Lung microvascular endothelial cell (primary cell): ENCODE data around the gene GPR161. TPM values are rescaled to one million over a fixed set of nuclear protein-coding genes. Genes with fewer than 3 reads are reported as not detected.

ENCODE experiments used
- DNase-seq, 2 donors: peaks; one replicate each; pipeline versions ENCODE4 v3.0.0 to v3.0.0-alpha.2; 2010; ENCODE audit warnings: low read depth in 2 of 2
- total RNA-seq: library from RNA; depleted of rRNA; stranded (reverse); fragments of >200 nt; gene quantifications from 2 replicates; pipeline ENCODE4 v1.2.1, GENCODE V29; 2014

The GPR161 gene
- total RNA-seq, 1 donor from 2014 or later = 9.5 TPM

DNA sequence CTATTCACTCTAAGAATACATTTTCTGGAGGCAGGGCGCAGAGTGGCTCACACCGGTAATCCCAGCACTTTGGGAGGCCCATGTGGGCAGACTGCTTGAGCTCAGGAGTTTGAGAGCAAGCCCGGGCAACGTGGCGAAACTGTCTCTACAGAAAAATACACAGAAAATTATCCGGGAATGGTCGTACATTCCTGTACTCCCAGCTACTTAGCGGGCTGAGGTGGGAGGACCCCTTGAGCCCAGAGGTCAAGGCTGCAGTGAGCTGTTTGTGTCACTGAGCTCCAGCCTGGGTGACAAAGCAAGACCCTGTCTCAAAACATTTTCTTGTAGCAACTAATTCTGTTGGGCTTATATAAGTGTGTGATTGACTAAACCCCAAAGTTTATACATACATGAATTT lies 30.5 kb downstream of the GPR161 start:
- no peak for DNase-seq

DNA sequence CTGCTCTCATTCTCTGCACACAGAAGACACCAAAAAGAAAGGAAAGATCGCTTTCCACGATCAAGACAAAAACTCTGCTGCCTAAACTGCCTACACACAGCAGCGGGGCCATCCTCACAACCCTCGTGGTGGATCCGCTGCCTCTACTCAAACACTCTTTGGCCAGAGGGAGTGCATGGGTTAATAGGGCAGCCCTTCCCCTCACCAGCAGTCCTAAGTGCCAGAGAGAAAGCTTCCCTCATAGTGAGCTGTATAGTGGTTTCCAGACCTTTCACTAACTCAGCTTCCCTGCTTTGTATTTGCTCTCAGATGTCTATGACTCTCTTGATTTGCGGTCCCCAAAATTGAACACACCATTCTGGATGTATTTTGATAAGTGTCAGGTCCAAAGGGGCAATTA lies 30.9 kb downstream of the GPR161 start:
- DNase-seq = no peak

DNA sequence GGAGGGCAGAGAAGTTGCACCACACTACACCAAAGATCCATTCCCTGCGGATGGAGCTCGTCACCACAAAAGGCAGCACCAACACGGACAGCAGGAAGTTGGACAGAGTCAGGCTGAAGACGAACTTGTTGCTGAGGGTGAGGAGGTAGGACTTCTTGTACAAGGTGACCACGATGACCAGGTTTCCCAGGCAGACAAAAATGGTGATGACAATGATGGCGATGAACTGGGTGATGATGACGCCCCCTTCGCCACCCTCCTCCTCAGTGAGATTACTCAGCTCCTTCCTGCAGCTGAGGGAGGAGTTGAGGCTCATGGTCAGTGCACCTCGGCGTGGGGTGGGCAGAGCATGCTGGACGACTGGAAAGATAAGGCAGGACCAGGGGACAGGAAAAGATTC lies 32.2 kb downstream of the GPR161 start:
- no peak for DNase-seq

DNA sequence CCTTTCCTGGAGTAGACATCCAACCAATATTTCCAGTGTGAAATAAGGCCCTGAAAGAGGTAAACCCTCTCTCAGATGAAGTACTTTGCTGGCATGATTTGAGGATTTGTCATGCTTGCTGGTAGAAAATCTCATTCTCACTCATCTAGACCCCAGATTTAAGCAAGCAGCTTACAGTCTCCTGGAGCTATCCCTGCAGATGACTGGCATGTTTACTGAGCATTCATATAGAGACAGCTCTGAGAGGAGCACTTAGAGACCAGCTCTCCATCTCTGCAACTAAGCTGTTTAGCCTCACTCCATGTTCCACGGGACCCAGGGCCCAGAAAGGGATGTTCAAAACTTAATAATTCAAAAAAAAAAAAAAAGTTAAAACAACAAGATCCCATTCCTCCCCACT lies 34.2 kb downstream of the GPR161 start:
- DNase-seq = no peak

DNA sequence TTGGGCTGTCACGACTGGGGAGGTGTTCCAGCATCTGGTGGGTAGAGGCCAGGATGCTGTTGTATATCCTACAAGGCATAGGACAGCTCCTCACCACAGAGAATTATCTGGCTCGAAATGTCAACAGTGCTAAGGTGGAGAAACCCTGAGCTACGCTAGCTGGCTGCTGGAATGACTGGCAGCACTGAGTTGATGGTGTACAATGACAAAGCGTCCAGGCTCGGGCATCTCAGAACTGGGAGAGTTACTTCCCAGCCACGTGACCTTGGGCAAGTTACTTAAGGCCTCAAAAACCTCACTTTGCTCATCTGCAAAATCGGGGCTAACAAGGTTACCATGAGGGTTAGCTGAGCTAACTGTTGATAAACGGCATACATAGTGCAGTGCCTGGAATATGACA lies 35.4 kb downstream of the GPR161 start:
- no peak for DNase-seq

DNA sequence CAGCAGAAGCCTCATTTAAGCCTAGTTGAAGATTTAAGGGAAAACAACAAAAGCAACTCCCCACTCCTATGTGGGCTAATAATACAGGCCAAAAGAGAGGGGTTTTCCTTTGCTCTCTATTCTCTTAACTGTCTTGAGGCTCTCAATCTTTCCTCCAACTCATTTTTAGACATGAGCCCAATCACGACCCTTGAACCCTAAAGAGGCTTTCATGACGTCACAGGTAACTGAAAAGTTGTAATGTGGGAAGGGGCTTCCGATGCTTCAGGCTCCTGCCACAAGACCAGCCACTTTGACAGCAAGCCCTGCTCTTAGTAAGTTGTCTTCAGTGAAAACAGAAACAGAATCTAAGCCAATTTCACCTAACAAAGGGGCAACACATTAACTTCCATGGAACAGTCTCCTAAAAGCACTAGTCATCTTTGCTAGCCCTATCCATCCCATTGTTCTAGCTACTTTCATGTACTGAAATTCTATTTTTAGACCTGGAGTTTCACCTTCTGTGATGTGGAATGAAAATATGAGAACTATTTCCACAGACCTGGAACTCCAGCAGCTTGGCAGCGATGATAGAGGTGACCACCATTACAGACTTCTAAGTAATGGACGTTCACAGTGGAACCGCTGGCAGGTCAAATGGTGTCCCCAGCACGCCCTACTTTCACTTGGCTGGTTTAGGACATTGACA lies 36.3 kb downstream of the GPR161 start:
- DNase-seq = peak in 1 of 2 donors; percentile 46

DNA sequence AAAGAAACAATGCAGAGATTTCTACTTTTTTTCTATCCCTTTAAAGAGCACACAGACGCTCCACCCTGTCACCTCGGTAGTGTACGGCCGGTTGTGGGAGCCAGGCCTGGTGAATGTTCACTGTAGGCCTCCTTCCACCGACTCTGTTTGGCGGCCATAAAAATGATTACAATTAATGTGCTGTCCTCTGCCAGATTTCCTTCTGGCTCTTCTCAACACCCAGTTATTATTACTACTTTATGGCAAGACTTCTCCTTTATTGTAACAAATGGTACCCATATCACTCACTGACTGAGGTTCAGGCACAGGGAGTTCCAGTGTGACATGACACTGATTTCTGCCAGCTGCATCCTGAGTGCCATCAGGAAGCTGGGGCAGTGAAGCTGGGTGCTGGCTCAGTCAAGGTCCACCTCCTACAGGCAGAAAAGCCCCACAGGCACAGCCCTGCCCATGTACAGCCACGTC lies 37.4 kb downstream of the GPR161 start:
- DNase-seq = no peak

DNA sequence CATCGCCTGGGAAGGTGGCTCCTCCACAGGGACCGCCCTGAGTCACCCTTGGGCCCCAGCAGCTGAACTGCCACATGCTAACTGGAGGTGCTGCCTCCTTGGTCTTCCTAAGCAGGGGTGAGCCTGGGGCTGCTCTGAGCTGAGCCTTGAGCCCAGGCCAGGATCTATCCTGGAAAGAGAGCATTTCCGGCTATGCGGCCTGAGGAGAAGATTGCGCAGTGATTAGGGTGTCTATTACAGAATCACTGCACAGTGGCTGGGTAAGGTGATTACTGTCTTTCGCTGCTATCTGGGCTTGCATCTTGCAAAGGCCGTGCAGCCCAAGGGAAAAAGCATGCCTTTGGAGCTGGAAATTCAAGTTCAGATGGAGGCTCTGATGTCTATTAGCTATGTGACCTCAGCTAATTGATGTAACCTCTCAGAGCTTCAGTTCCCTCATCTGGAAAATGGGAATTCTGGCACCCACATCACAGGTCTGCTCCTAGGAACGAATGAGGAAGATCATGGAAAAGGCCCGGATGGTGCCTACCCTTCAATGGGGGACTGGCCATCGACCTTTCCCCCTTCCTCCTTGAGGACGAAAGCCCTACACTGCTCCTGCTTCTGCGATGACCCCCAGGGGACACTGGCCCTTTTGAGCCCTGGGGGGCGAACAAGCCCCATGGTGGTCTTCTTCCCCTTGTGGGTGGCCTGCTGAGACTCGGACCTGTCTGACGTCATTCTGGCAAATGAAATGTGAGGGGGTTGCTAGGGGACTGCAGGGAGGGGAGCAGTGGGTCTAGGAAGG lies 38.0 kb downstream of the GPR161 start:
- no peak for DNase-seq

DNA sequence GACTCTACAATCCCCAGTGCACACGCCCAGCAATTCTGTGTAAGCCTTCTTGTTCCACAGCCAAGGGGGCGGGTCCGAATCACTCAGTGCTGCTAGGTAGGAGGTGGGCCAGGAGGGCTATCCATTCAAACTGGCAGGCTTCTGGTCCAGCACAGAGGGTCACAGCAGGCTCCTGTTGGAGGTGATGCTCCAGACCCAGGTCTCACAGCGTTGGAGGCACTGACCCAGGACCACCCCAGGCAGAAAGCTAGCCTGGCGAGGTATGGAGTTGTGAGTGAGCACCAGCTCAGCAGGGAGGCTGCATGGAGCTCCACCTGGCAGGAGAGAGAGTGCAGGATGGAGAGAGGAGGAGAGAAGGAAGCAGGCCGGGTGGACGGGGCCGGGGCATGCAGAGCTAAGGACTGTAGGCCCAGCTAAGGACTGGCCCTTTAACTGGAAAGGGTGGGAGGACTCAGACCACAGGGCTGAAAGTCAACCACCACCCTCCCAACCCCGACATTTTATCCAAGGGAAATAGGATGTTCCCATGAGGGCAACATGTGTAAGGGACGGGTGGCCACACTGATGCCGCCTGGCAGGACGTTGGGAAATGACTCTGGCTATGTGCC lies 38.7 kb downstream of the GPR161 start:
- DNase-seq = no peak

DNA sequence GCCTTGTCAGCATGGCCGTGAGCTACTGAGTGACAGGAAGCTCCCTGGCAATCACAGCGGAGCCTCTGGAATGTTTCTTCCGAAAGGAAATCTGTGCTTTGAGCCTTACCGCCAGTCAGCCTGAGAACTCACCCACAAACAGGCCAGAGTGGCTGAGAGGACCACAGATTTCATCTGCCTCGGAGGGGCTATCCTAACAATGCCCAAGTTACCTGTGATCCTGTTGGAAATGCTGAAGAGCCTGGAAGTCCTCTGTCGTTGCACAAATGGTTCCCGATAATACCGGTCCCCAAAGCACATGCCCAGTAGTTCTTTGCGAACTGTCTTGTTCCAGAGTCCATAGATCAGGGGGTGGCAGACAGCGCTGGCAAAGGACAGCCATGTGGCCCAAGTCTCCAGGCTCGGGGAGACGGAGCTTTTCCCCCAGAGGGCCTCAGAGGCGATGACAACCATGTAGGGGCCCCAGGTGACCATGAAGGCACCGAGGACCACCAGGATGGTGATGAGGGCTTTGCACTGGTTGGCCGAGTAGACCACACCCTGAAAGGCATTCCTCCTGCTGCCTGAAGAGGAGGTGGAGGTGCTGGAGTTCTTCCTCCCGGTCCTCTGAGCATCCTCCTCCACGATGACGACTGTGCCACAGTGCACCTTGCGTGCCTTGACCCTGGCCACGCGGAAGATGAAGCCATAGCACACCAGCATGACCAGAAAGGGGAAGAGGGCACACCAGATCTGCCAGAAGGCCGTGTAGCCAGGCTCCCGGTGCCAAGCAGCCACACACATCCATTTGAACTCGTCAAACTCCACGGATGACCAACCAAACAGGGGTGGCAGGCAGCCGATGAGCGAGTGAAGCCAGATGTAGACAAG lies 40.2 kb downstream of the GPR161 start:
- DNase-seq = peak in 1 of 2 donors; percentile 22

DNA sequence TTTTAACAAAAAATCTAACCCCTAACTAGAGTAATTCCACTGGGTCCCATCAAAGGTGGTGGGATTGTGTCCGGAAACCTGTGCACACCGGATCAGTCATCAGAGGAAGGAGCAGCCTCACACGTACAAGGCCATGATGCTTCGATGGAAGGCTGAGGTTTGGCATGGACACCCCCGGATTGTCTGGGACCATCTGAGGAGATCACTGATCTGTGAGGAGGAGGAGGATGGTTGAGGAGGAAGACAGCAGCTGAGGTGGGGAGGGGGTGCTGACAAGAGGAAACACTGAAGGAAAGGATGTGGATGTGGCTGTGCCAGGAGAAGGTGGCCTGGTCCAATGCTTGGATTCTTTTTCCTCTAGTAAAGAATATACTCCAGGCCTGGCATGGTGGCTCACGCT lies 41.3 kb downstream of the GPR161 start:
- no peak for DNase-seq

DNA sequence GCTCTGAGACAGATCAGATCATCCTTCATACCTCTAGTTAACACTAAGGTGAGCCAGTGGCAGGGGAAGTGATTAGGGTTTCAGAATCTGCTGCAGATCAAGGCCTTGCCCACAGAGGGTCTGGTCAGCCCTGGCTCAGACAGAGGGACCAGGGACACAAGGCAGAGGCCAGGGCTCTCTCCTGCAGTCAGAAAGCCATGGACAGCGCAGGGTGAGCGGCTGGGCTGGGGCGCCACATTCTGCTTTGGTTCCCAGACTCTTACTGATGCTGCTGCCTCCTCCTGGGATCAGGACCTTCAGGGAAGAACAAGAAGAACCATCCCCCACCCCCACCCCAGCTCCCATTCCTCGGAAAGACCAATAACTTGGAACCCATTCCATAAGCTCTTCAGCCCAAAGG lies 43.1 kb downstream of the GPR161 start:
- DNase-seq = no peak

DNA sequence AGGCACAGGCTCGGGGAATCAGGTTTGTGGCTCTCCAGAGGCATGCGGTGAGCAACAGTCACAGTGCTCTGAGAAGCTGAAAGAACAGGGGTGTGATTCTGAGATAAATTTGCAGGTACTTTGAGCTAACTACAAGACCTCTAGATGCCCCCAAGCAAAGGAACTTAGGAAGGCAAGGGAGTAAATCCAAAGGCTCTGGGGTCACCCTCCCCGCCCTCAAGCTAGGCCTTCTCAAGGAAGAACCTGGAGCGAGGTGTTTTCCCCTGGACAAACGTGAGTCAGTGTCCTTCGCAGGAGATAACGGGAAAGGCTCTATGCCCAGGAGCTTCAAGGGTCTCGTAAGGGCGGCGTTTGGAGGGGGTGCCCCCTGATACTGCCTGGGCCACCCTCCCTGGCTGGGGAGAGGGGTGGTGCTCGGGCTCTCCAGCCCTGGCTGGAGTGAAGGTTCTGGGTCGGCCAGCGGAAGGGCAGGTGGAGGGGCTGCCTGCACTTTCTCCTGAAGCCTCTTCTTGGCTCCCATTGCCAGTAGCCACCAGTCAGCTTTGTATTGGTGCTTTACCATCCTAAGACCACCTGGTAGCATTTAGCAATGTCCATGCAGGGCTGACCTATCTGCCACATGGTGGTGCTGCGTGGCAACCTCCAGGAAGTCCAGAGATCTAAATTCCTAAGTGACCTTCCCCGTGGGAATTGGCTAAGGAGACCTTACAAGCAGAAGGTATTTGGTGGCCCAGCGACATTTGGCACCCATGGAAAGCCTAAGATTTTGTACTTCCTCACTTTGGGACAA lies 44.0 kb downstream of the GPR161 start:
- DNase-seq = peak; percentile 27 to 38

DNA sequence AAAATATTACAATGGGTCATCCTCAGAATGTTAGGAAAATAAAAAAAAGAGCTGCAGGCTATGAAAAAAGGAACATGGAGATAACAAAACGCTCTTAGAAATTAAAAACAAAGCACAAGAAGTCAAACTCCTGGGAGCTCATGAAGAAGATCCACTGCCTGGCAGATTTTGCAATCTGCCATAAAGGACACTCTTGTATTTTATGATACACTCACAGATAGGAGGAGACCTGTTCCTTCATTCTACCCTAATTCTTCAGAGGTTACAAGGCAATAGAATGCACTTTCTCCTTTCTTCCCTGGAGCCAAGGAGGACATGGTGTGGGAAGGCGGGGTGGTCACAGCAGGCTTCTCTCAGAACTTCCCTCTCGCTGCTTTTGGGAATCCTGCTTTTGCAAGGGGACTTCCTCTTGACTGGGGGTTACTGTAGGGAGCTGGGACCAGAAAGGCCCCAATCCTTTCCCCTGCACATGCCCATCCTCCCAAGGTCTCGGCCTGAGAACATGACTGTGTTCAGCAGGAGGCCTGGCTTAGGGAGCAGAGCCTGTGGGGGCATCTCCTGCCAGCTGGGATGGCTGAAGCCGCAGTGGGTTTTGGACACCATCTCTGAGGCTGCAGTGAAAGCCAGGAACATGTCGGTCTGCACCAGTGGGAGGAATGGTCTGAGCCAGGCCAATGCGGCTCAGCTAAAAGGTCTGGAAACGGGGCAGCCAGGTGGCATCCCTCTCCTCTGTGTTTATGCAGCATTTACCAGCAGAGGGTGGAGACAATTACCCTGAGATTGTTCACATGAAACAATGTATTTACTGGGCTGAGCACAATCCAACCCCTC lies 44.8 kb downstream of the GPR161 start:
- no peak for DNase-seq

DNA sequence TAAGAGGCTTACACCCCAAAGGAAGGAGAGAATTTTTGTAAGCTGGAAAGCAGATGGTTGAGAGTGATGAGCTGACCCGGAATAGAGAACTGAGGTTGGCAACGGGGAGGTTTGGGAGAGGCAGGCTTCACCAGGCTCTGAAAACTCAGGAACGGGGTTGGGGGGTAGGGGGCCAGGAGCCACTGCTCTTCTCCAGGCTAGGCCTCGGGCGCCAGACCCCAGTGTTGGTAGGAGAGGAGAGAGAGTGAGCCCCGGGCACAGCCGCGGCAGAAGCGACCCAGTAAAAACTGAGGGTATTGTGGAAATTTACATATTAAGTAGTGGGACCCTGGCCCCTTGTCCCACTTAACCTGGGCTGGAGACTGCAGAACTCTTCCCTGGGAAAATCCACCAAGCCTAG lies 45.7 kb downstream of the GPR161 start:
- DNase-seq = no peak

DNA sequence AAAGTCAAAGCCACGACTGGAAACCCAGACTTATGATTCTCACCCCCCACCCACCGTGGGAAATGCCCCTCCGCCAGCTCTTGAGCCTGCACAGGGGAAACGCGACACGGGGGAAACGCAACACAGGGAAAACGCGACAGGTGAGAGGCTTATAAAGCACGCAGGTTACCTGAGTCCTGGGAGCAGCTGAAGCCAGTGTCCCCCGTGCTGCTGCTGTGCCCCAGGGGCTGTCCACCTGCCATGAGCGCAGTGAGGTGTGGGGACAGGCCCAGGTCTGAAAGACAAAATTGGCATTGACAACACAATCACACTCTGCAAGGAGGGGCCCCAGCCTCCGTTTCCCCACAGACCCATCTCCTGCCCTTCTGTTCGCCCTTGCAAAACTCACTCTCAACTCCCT lies 46.3 kb downstream of the GPR161 start:
- DNase-seq = no peak

DNA sequence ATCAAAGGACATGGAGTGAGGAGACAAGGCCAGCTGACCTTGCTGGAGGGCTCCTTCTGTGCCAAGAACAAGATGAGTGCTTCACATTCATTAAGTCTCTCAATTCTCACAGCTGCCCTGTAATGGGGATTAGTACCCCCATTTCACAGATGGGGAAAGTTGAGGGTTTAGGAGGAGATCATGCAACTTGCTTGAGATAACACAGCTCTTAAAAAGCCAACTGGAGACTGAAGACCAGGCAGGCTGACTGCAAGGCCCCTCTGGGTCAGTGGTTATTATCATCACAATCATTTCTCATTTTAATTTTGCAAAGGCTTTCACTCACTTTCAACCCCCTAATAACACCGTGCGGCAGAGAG lies 46.8 kb downstream of the GPR161 start:
- no peak for DNase-seq

DNA sequence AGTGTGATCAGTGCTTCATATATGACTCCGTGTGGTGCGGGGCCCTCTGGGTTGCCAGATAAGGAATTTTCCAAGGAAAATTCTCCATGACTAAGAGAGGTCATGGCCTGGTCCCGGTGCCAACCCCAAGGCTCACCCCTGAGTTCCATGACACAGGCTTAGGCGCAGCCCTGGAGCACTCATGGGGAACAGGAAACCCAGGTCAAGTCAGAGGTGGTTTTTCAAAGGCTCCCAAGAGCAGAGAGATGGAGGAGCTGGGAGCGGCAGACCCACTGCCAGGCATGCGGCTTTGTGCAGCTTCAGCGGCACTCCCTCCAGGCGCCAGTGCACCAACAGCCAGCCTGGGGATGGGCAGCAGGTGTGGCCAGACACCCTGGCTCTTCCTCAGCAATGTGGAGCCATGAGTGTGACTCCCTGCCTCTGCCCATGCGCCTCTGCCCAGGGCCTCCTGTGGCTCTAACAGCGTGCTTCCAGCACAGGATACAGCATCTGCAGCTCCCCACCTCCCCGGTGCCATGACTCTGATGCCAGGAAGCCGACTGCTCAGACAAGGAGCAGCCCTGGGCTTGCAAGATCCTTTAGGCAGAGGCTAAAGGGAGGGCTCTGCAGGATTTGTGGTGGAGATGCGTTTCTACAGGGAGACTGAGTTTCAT lies 47.3 kb downstream of the GPR161 start:
- DNase-seq = no peak

DNA sequence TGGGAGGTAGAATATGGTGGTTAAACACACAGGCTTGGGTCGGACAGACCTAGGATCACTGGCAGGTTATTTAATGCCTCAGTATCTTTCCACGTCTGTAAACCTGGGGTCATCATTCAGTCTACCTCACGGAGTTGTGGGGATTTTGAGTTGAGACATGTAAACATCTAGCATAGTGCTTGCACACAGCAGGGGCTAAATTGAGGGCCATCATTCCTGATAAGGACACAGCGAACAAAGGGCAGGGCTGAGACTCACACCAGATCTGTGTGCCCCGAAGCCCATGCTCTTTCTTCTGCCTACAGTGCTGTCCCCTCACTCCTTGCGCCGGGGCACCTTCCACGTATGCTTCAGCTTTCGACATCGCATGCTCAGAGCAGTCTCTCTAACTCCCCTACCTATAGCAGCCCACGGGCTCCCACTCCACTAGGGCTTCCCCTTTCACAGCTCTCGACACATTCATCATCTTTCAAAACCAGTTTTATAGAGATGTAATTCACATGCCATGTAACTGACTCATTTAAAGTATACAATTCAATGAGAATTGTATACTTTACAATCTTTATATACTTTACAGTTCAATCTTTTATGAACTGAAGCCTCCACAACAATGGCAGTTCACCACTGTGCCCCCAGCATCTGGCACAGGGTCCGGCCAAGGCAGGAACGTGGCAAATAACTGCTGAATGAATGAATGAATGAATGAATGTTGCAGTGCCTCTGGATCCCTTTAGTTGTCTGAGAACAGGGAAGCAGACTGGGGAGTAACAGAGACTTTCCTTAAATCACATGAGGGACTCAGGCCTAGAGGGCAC lies 48.0 kb downstream of the GPR161 start:
- DNase-seq = no peak
